ENCODE measurements around the gene FAM83F.

Gene FAM83F

DNA sequence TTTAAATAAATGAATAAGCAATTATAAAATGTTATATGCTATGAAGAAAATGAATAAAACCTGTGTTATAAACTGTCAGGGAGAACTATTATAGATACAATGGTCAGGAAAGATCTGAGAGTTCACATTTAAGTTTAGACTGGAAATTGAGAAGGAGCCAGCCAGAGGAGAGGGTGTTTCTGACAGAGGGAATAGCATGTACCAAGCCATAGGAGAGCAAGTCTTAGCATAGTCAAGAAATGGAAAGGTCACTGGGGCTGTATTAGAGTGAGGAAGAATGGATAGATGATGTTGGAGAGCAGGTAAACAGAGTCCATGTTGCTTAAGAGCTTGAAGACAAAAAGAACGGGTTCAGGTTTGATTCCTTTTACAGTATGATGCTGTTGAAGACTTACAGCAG is 87.4 kb downstream of the FAM83F start:
- H3K4me3 ChIP-seq (ENCODE audit: low read depth, low read length) = no peak overlapping the region
- DNase-seq (ENCODE audit: low read depth) = no peak

- DNase-seq (ENCODE audit: low read depth) = no peak
- H3K4me3 ChIP-seq (ENCODE audit: low read depth, low read length) = no peak overlapping the region
Observed at GRCh38 chr22:40083794-40084193, 89.0 kb downstream of the FAM83F start.

GRCh38 chr22:40084246-40084645 is 89.5 kb downstream of the FAM83F start:
- no peak overlapping the region for H3K4me3 ChIP-seq (ENCODE audit: low read depth, low read length)
- no peak for DNase-seq (ENCODE audit: low read depth)

DNA sequence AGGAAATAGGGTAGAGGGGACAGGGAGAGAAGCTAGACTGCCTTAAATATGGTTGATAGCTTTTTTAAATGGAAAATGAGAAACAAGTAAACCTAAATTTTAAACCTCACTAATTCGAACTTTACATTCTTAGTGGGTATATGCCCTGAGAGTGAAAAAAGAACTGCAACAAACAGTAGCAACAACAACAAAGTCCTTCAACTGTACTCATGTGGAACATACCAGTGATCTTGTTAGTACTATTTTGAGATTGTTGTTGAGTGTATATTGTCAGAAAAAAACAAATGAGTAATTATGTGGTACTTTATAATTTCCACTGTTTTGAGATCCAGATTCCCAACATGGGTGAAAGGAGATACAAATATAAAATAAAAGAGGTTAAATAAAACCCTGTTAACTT is 94.1 kb downstream of the FAM83F start:
- no peak for DNase-seq (ENCODE audit: low read depth)

More for the DNA sequence above, 94.1 kb downstream of the FAM83F start:
- H3K4me3 ChIP-seq (ENCODE audit: low read depth, low read length) = no peak overlapping the region

All from skeletal muscle cell (primary cell).